GM18507 (cell line): ENCODE data around the gene RNU4-1.
"Not testable (repeated sequence)": the region's sequence is repeated elsewhere in the genome, so short reads cannot be mapped to it uniquely, and the experiment has no call there.

ENCODE experiments used
- DNase-seq: peaks from one replicate; pipeline ENCODE4 v3.0.0; 2011; ENCODE audit warnings: low read depth; ENCODE audit not compliant: insufficient read length; ENCODE audit errors: extremely low spot score
- FAIRE-seq: peaks from 2 replicates; lab custom pipeline; 2011; peaks lifted over from hg19 to GRCh38; lab: Jason Lieb, UNC

RNU4-1 gene

DNA sequence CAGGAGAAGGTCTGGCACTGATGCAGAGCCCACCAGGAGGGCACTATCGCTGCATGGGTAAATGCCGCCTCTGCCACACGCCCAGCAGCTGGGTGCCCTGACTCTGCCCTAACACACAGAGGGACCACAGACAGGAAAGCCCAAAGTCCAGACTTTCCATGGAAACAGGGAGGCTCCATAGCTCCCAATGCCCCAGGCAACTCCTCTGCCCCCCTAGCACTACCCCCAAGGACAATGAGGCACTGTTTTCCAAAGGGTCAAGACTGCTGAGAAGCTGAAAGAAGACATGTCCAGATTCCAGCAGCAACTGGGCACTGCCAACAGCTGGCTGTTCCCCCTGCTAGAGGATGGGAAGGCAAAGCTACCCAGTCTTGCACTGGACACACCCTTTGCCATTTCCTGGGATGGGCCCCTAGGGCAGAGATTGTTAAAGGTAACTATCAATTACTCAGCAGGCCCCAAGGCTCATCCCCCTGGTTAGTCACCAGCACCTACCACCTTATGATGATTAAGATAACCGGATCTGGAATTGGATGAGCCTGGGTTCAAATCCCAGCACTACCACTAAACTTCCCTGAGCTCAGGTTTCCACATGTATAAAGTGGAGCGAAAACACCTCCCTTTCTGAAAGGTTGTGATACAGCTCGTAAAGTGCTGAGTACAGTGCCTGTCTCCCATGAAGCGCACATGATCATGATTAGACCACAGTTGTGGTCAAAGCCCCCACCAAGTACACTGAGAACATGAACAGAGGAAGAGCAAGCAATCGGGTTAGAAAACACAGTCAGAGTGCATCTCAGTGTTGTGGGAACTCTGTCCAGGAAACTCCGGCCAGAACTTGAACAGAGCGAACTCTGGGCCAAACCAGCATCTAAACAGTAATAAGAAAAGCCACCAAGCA lies 30.8 kb downstream of the RNU4-1 start:
- FAIRE-seq (no peak), DNase-seq (no peak)

DNA sequence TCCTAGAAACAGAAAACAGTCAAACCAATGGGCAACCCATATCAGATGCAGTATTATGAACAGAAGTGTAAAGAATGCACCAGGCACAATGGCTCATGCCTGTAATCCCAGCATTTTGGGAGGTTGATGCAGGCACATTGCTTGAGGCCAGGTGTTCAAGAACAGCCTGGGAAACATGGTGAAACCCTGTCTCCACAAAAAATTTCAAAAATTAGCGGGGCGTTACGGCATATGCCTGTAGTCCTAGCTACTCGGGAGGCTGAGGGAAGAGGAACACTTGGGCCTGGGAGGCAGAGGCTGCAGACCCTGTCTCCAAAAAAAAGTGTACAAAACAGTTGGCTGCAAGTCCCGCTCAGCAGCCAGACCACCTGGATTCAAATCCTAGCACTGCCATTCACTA lies 32.4 kb downstream of the RNU4-1 start:
- FAIRE-seq (no peak), DNase-seq (no peak)

DNA sequence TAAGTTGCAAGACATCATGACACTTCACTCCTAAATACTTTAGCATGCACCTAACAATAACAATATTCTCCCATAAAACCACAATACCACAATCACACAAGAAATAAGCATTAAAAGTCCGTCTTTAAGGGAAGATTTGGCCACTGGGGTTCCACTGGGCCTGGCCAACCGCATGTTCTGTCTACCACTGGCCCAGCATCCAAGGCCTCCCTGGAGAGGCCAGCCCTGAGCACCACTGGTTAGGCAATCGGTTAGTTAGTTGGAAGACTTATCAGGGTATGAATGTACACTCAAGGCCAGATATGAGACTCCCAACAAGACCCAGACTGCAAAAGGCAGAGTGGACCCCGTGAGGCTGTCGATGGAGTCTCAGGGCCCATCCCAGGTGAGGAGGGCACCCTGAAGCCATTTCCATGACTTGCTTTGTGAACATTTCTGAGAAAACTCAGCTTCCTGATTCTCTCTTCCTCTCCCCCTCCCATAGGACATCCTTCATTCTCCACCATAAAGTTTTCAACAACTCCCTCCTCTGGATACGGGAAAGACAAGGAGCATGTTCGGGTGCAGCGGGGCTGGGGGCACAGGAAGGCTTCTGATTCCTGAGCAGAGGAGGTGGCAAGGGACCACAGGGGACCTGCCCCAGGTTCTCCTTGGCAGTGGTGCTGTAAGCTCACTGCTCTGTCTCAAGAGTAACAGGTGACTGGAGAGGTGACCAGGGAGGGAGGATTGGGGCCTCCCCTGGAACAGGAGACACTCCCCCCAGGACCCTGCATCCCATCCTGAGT lies 33.4 kb downstream of the RNU4-1 start:
- DNase-seq (no peak), FAIRE-seq (no peak)

DNA sequence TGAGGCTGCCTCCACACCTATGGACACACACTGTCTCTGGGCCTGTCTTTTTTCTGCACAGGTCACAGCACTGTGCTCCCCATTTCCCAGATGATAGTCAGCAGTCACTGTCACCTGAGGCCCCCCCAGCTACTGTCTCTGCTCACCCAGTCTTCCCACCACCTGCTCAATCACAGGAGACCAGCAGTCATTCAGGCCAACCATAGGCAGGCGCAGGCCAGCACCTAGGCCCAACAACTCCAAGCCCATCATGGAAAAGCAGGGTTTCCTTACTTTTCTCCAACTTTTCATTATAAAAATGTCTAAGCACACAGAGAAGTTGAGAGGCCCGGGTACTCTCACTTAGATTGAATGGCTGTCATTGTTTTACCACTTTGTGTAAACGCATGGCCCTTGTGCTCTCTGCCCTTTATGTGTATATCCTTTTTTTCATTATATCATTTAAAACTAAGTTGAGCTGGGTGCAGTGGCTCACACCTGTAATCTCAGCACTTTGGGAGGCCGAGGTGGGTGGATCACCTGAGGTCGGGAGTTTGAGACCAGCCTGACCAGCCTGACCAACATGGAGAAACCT lies 34.6 kb downstream of the RNU4-1 start:
- FAIRE-seq = no peak

DNA sequence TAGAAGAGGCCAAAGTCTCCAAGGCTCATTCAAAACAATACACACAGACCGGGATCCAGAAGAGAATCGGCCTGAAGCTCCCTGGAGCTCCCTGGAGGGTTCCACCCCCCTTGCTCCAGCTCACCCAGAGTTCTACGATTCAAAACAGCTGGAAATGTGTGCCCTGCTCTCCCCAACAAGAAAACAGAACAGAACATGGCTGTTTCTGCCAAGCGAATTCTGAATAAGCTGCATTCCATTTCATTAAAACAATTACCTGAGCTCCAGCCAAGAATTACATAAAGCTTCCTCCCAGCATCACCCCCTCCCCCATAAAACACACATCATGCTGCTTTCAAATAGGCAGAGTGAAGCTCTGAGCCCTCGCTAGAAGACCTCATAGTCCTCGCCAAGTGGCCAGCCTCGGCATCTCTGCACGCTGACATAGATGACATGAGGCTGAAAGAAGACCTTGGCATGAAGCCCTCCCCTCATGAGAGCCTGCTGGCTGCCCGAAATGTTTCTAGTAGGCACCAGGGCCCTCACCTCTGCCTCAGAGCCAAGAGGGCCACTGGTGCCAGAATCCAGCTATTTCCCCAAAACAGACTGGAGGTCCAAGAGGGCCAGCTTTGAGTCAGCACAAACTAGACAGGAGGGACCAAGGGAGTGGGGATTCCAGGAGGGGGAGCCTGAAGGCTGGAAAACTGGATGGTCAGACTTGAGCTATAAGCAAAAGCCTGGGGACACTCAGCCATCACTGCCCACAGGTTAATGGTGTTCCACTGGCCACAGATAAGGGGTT lies 35.8 kb downstream of the RNU4-1 start:
- no peak for FAIRE-seq
- DNase-seq = no peak

More for the DNA sequence above, 34.6 kb downstream of the RNU4-1 start:
- no peak for DNase-seq

DNA sequence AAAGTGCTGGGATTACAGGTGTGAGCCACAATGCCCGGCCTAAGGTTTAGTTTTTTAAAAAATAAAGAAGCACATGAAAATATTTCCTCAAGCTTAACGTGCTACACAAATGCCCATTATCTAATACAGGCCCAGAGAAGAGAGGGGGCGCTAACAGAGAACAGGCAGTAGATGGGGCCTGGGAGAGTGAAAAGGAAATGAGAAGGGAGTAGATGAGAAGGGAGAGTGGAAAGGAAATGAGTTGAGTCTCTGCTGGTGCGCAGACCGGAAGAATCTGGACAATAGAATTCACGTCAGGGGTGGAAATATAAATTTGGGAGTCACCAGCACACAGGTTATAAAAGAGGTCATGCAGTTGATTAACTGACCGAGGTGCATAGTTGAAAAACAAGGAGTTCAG lies 38.2 kb downstream of the RNU4-1 start:
- FAIRE-seq = no peak
- no peak for DNase-seq

DNA sequence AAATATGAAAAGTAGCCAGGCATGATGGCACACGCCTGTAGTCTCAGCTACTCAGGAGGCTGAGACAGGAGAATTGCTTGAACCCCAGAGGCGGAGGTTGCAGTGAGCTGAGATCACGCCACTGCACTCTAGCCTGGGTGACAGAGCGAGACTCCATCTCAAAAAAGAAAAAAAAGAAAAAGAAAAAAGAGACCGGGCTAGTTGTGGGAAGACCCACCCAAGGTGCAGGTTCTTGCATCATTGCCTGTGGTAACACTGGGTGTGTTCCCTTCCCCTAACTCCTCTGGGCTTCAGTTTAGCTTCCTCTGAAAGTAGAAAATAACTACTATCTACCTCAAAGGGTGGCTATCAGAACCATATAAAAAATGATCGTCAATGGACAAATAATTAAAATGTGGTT lies 39.7 kb downstream of the RNU4-1 start:
- not testable (repeated sequence) for FAIRE-seq

DNA sequence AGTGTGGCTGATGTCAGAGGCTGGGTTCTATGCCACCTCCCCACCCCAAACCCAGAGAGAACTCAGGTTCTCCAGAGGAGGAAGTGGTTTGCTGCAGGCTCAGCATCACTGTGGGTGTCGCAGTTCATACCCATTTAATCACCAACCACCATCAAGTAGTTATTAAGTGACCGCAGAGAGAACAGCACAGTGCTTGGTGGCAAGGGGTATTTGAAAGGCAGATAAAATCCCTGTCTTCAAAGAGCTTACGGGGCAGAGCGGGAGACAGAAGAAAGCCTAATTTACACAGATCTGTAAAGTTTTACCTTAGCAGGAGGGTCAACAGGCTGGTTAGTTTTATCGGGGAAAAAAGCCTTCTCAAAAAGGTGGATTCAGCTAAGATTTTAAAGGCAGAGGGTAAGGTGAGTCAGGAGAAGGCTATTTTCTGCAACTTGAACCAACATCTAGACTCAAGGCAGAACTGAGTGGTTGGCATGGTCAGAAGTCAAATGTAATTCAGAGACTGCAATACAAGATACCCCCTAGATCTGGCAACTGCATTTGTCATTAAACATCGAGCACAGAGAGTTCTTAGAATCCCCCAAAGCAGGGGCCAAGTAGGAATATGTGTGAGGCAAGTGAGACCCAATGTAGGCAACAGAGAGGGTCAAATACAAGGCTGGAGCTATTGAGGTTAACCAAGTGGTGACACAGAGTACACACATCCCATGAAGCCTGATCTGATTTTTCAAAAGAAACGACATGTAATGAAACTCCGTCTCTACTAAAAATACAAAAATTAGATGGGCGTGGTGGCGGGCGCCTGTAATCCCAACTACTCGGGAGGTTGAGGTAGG lies 40.7 kb downstream of the RNU4-1 start:
- FAIRE-seq (peak; percentile 73), DNase-seq (no peak)

More for the DNA sequence above, 39.7 kb downstream of the RNU4-1 start:
- not testable (repeated sequence) for DNase-seq

DNA sequence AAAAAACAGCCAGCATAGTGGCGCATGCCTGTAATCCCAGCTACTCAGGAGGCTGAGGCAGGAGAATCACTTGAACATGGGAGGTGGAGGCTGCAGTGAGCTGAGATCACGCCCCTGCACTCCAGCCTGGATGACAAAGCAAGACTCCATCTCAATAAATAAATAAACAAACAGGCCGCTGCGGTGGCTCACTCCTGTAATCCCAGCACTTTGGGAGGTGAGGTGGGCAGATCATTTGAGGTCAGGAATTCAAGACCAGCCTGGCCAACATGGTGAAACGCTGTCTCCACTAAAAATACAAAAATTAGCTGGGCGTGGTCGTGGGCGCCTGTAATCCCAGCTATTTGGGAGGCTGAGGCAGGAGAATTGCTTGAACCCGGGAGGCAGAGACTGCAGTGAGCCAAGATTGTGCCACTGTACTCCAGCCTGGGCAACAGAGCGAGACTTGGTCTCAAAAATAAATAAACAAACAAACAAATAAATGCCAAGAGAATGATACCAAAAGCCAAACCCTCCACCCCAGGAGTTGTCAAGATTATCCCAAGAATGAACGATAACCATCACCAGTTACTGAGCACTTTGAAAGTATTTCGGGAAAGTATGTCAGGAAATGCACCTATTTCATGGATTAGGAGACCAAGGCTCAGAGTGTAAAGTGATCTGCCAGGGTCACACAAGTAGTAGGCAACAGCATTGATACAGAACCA lies 41.5 kb downstream of the RNU4-1 start:
- FAIRE-seq = not testable (repeated sequence)

DNA sequence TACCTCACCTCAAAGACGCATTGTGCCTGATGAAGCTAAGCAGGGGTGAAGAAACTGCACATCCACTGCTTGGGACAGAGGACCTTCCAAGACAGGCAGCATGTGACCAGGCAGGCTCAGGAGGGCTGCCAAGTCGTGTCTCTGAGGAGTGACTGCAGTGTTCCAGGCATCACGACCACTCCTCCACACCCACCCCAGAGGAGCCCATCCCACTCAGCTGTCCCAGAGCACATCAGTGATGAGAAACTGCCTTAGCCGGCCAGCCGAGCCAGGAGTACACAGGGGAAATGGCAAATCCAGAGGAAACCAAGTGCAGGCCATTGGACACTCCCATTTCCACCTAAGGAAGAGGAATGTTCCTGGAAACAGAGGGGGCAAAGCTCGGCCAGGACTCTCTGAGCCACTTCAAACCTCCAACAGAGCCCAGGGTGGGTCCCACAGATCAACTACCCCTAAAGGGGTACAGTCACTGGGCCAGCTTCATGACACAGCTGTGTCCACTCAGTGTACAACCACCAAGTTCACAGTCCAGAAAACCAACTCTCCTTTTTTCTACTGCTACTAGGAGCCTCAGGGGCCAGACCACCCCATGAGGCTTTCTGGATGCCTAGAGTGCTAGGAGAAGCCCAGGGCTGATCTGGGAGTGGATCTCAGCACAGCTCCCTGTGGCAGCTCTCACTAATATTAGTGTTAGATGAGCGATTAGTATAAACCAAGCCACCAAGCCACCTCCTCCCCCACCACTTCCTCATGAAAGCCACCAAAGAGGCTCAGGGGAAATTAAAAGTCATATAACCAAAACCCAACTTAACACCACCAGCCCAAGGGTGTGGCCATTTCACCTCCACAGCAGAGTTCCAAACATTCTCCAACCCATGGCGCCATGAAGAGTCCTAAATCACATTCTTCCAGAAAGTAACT lies 42.9 kb downstream of the RNU4-1 start:
- DNase-seq (no peak), FAIRE-seq (peak; percentile 85)

More for the DNA sequence above, 41.5 kb downstream of the RNU4-1 start:
- not testable (repeated sequence) for DNase-seq

DNA sequence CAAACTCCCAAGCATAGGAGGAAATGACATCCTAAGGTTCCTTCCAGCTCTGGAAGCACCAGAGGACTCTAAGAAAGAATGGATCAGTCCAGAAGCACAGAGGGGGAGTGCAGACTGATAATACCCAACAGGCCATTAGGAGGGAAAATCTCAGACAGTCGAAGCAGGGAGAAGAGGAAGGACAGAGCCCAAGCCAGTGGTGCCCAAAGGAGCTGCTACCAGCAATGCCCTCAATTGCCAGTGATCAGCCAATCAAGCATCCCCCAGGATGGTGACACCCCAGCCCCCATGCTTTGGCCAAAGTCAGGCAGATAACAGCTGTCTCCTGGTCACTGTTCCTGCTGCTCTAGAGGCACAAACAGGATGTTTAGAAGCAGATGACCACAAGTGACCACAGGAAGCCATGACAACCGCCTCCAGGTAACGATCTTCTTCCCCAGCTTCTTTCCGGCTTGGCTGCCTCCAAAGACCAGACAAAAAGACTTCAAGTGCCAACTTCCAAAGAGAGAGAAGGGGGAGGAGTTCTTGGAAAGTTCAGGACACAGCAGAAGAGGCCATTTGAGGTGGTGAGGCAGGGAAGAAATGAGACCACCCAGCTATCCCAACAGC lies 43.7 kb downstream of the RNU4-1 start:
- FAIRE-seq = no peak
- no peak for DNase-seq

DNA sequence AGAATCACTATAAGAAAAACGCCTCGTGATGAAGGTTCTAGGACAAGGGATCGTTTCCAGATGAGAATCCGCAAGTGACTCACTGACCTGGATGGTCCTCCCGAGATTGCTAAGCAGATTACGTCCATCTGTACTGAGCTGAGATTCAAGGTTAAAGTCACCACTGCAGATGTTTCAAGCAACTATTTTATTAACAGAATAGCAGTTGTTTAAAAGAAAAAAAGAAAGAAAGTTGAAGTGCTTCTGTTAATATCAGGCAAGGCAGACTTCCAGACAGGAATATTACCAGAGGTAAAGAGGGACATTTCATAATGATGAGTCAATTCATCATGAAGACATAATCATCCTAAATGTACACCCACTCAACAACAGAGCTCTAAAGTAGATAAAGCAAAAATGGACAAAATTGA lies 45.4 kb downstream of the RNU4-1 start:
- DNase-seq (no peak), FAIRE-seq (no peak)

DNA sequence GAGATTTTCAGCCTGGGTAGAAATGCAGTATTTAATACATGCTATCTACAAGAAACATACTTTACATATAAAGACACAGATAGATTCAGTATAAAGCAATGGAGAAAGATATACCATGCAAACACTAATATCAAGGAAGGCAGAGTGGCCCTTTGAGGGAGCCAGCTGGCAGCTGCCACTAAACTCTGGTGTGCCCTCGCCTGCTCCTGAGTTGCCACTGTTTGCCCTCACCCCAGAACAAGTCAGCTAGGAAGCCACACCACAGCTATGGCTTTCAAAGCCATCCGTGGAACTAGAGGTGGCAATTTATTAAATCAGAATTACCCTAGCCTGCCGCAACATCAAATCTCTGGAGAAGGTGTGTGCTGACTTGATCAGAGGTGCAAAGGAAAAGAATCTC lies 45.9 kb downstream of the RNU4-1 start:
- FAIRE-seq = no peak
- no peak for DNase-seq

DNA sequence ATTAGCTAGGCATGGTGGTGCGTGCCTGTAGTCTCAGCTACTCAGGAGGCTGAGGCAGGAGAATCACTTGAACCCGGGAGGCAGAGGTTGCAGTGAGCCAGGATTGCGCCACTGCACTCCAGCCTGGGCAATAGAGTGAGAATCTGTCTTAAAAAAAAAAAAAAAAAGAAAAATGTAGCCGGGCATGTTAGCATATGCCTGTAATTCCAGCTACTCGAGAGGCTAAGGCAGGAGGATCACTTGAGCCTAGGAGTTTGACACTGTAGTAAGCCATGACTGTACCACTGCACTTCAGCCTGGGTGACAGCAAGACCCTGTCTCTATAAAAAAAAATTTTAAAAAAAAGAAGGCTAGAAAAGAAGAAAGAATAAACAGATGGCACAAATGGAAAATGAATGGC lies 46.3 kb downstream of the RNU4-1 start:
- not testable (repeated sequence) for DNase-seq, FAIRE-seq
